Stimulated activated CD8-positive, alpha-beta memory T cell treated with anti-CD3 and anti-CD28 coated beads, Interleukin-4, amount 100 ng/mL, for 1 hour (primary cell): Measurements from ENCODE around the gene GOLGA7B.

Experiments
- DNase-seq, 2 donors: peaks; one replicate each; pipeline ENCODE4 v3.0.0-alpha.2; 2020; ENCODE audit warnings: low read depth in 2 of 2, low spot score in 1 of 2

Gene GOLGA7B

GRCh38 chr10:97894092-97894491 lies 44.4 kb downstream of the GOLGA7B start:
- DNase-seq: no peak

DNA sequence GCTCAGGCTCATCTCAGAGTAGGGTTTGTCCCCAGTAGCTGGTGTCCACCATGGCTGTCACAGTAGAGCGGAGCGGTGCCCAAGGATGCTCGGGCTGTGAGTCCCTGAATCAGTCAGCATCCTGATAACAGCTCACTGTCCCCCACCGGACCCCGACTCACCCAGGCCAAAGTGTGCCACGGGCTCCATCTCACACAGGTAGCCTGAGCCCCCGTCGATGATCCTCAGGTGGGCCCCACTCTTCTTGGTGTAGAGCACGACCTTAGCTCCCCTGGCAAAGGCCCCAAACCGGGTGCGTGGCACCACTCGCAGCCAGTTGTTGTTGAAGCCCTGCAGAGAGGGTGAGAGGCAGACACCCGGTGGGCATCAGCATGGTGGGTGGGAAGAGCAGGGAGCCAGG lies 45.4 kb downstream of the GOLGA7B start:
- DNase-seq: no peak

GRCh38 chr10:97895915-97896314 lies 46.3 kb downstream of the GOLGA7B start:
- DNase-seq: no peak

DNA sequence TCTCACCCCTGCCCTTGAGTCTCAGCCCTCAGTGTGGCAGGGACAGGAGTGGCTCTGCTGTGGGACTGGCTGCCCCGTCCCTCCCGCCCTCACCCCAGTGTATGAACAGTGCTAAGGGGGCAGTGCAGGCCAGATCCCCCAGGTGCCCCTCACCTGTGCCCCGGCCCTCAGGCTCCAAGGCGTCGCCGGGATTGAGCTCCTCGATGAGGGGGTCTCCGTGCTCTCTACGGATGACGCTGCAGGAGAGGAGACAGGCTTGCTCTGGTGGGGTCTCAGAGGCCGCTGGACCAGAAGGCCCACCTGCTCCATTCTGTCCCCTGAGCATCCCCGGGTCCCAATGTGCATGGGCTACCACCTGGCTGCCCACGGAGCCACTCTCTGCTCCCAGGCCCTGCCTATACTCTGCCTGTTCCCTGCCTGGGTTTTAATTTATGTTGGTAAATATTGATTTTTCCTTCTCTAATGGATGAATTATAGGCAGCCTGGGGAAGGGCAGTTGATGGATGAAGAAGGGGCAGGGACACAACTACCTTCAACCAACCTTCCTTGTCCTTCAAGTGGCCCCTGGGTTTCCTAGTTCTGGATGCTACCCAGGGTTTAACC lies 47.2 kb downstream of the GOLGA7B start:
- no peak for DNase-seq

DNA sequence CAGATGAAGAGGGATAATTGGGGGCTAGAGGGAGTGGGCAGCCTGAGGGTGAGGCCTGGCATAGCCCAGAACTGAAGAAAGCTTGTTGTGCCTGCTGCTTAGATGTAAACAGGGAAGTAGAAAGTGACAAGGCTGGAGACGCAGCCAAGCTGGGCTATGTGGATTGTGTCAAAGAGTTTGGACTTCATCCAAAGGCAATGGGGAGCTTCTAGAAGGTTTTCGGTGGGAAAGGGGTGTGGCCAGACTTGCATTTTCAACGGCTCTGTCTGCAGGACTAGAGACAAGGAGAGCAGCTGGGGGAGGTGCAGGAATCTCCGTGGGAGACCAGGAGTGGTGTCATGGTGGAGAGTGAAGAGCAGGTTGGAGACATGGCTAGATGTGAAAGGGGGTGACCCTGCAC lies 48.8 kb downstream of the GOLGA7B start:
- DNase-seq: no peak

DNA sequence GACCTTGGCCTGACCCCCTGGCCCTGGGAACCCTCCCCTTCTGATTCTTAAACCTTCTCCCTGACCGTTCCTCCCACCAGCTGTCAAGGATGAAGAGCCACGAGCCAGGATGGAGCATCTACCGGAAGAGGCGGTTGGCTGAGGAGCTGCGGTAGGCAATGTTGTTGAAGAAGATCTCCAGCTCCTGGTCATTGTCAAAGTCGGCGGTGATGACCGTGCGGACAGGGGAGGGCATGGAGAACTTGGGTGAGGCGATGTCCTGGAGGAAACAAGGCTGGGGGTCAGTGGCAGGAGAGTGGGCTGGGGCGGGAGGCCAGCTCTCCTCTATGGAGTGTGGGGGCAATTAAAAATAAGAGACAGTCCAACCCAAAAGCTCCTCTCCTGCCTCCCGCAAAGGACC lies 51.7 kb downstream of the GOLGA7B start:
- no peak for DNase-seq

GRCh38 chr10:97903128-97904017 lies 53.7 kb downstream of the GOLGA7B start:
- DNase-seq: no peak

GRCh38 chr10:97904018-97904381 lies 54.4 kb downstream of the GOLGA7B start:
- DNase-seq: no peak

DNA sequence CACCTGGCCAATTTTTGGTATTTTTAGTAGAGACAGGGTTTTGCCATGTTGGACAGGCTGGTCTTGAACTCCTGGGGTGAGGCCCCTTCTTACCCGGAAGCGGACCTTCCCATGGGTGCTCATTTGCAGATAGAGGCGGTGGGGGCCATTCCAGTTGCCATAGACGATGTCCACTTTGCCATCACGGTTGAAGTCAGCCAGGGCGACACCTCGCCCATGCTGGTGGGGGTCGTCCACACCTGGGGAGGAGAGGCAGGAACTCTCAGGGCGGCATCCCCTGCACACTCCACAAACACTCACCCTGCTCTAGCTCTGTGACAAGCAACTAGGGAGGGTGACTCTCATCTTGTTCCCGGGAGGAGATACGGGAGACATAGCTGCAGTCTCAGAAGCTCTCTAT lies 54.9 kb downstream of the GOLGA7B start:
- DNase-seq: no peak

- no peak for DNase-seq
Observed at GRCh38 chr10:97905276-97905675, 55.6 kb downstream of the GOLGA7B start.

GRCh38 chr10:97907211-97907610 lies 57.6 kb downstream of the GOLGA7B start:
- no peak for DNase-seq

DNA sequence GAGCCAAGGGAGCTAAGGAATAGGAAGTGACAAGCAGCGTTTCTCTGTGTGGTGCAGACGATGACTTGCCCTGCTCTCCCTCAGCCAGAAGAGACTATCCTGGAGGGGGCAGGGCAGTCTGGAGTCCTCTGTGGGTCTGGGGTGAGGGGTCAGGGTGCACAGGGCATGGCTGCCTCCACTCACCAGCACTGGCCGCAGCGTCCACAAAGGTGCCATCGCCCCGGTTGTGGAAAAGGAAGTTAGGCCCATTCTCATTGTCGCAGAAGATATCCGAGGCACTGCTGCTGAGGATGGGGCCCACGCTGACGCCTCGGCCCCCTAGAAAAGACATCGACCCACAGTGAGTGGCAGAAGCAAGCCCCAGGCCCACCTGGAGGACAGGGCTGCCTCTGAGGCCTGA lies 58.2 kb downstream of the GOLGA7B start:
- no peak for DNase-seq

DNA sequence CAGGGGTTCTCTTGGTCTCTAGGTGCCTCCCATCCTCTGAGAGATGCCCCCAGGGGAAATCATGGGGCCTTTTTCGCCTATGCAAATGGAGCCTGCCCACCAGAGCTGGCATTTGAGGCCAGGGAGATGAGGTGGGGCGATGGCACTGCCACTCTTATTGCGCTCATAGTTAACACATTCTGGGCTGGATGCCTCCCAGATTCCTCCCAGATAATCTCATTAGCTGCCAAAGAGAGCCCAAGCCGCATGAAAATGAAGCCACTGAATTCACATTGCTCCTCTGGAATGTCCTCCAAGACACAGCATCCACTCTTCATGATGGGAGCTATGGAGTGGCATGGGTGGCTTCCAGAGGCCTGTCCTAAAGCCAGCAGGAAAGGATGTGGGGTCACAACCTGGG lies 61.0 kb downstream of the GOLGA7B start:
- no peak for DNase-seq

GRCh38 chr10:97911217-97911616 lies 61.6 kb downstream of the GOLGA7B start:
- no peak for DNase-seq

DNA sequence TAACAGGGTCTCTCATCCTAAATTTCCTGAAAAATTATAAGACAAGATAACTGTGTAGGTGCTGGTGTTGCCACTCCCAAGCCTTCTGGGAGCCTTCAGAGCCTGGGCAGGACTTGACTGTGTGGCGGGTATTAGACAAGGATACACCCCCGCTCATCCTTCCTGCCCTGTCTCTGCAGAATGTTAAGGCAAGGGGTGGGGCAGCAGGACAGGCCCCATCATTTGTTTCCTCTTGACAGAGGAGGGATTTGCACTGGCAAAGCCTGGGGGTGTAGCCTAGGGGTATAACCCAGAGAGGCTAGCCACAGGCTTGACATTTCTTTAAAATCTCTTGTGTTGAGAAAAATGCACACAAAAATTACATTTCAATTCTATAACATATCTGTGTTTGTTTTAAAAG lies 63.5 kb downstream of the GOLGA7B start:
- DNase-seq: no peak

- DNase-seq: no peak
Observed at GRCh38 chr10:97913614-97914013, 64.0 kb downstream of the GOLGA7B start.

DNA sequence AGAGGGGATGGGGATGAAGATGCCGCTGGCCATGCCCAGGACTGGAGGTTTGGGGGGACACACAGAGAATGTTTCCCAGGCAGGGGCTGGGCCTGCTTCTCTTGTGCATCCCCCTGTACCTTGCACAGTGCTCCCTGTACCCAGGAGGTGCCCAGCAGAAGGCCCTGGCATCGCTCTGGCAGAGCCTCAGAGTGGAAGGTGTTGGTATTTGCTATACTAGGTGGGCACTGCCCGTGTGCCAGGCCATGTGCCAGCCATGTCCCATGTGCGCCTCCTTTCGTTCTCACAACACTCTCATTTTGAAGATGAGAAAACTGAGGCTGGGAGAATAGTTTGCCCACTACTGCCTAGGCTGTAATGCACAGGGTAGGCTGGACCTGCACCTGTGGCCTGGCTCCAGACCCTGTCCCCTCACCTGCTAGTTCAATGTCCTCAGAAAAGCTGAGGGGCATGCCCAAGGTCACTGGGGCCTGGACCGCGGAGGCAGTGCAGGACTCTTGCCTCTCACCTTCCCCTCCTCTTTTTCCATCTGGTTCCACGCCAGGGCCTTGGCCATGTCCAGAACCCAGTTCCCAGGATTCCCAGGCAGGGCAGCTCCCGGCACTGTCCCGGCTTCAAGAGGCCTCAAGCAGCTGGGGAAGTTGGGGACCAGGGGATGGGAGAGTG lies 64.7 kb downstream of the GOLGA7B start:
- no peak for DNase-seq

DNA sequence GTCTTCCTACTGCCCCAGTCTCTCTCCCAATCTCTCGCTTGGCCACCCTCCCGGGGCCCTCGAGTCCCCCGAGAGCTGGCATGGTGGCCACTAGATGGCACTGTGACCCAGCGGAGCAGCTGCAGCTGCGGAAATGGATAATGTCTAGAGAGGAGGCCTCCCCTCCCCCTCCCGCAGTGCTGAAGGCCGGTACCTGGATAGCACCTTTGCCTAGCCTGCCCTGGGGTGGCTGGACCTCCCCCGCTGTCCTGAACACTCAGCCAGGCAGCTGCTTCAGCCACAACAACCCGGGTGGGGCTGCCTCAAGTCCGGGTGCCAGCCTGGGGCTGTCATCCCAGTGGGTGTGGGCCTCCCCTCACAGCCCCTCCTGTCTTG lies 65.2 kb downstream of the GOLGA7B start:
- DNase-seq: peak; percentile 28 to 49

- no peak for DNase-seq
Observed at GRCh38 chr10:97915346-97916131, 65.9 kb downstream of the GOLGA7B start.

- no peak for DNase-seq
Observed at GRCh38 chr10:97916586-97916985, 66.9 kb downstream of the GOLGA7B start.

DNA sequence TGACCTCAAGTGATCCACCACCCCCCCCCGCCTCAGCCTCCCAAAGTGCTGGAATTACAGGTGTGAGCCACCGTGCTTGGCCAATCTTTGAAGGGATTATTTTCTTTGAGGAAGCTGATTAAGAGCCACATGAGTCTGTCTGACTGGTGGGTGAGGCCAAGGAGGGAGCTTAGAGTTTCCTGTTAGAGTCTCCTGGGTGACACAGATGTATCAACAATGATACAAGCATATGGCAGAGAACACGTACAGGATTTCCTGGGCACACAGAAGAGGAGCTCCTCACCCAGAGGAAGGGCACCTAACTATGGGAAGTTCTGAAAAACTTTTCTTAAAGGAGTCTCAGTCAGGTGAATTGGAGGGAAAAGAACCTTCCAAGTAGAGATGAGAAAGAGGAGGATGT lies 69.4 kb downstream of the GOLGA7B start:
- no peak for DNase-seq

DNA sequence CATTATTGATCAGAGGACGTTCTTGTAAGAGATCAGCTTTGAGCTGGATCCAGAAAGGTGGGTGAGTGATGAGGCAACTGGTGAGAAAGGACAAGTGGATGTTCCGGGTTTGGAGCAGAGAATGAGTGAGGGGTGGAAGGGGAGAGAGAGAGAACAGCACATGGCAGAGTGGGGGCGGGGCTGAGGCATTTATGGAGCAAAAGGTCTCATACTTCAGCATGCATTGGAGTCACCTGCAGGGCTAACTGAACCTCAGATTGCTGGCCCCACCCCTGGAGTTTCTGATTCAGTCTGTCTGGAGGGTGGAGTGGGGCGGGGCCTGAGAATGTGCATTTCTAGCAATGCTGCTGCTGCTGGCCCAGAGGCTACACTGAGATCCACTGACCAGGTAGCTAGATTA lies 71.2 kb downstream of the GOLGA7B start:
- DNase-seq: no peak
